H1 (cell line): ENCODE measurements around the gene ALG5.

Source experiments
- ATF2 ChIP-seq: IDR thresholded peaks from 2 replicates; pipeline ENCODE4 v1.6.1; 2012; ENCODE audit warnings: low read length, inconsistent platforms
- CEBPB ChIP-seq: IDR thresholded peaks from 2 replicates; pipeline ENCODE4 v1.6.1; 2012; ENCODE audit warnings: low read depth, low read length
- CTCF ChIP-seq, 3 experiments: IDR thresholded peaks; 1 replicate in 2 of 3; 2 replicates in 1 of 3; pipeline versions ENCODE4 v1.5.1 to v1.6.1; 2011; ENCODE audit warnings: low read length in 3 of 3, mild to moderate bottlenecking in 3 of 3, inconsistent platforms in 2 of 3, low read depth in 1 of 3, moderate library complexity in 1 of 3; ENCODE audit not compliant: insufficient read depth in 1 of 3; ENCODE audit errors: control extremely low read depth in 1 of 3
- MAX ChIP-seq: IDR thresholded peaks from 2 replicates; pipeline ENCODE4 v1.6.1; 2012; ENCODE audit warnings: inconsistent platforms
- POLR2AphosphoS5 ChIP-seq: IDR thresholded peaks from 2 replicates; pipeline ENCODE4 v1.6.1; 2011; ENCODE audit warnings: low read depth, low read length
- RNF2 ChIP-seq: fragments of 200-900, 300-1000 bp; sonication (generic); IDR thresholded peaks from 2 replicates; pipeline ENCODE4 v1.7.1; 2016; ENCODE audit warnings: borderline replicate concordance, low read depth, mild to moderate bottlenecking, antibody characterized with exemption, low read length; ENCODE audit not compliant: poor library complexity, severe bottlenecking; ENCODE audit errors: missing control alignments
- SRF ChIP-seq: IDR thresholded peaks from 2 replicates; pipeline ENCODE4 v1.6.1; 2011; ENCODE audit warnings: mild to moderate bottlenecking, low read depth, low read length, moderate library complexity
- TAF7 ChIP-seq: optimal IDR thresholded peaks from 2 replicates; pipeline ENCODE3; 2011; ENCODE audit warnings: low read depth, mild to moderate bottlenecking, inconsistent platforms, low read length, moderate library complexity, borderline replicate concordance
- ZNF274 ChIP-seq: IDR thresholded peaks from 2 replicates; pipeline ENCODE4 v1.7.0; 2012; ENCODE audit warnings: low read length, borderline replicate concordance; ENCODE audit errors: extremely low read depth

- TF ChIP-seq CTCF (IDR thresholded peaks at IDR 0.05; ENCODE audit: control extremely low read depth in 1 of 3, insufficient read depth in 1 of 3, low read depth in 1 of 3, low read length in 3 of 3) = no peak
- TF ChIP-seq MAX = no peak
- no peak for TF ChIP-seq POLR2AphosphoS5
- no peak for TF ChIP-seq CEBPB
- no peak for TF ChIP-seq ATF2
- no peak for TF ChIP-seq RNF2
- TF ChIP-seq SRF = no peak
- no peak for TF ChIP-seq ZNF274
- TF ChIP-seq TAF7 = no peak
Observed at GRCh38 chr13:37014609-37015008, 15.5 kb upstream of the ALG5 start.
